Neural progenitor cell (in vitro differentiated cells): Measurements from ENCODE around the gene TBX10. TPM values are rescaled to one million over a fixed set of nuclear protein-coding genes. Genes with fewer than 3 reads are reported as not detected.
"Not testable (repeated sequence)": the region's sequence is repeated elsewhere in the genome, so short reads cannot be mapped to it uniquely, and the experiment has no call there.

Experiments
- DNase-seq: peaks from one replicate; pipeline ENCODE4 v3.0.0-alpha.2; 2016; ENCODE audit warnings: low spot score
- H2AFZ ChIP-seq: fragments of 200-600 bp; sonication (generic); replicated peaks from 2 replicates; pipeline ENCODE4 v1.6.1; 2016; ENCODE audit warnings: antibody characterized with exemption
- H3F3A ChIP-seq: fragments of 200-600 bp; sonication (generic); 2 replicates; pipeline ENCODE4 v1.6.1; 2016; ENCODE audit warnings: antibody characterized with exemption, low read depth
- H3K27ac ChIP-seq: fragments of 200-600 bp; sonication (generic); 2 replicates; pipeline ENCODE4 v1.5.1; 2016; ENCODE audit warnings: mild to moderate bottlenecking
- H3K27me3 ChIP-seq: fragments of 200-600 bp; sonication (generic); 2 replicates; pipeline ENCODE4 v1.6.1; 2016; ENCODE audit warnings: mild to moderate bottlenecking, moderate library complexity
- H3K36me3 ChIP-seq: fragments of 200-600 bp; sonication (generic); 2 replicates; pipeline ENCODE4 v1.5.1; 2016
- H3K4me1 ChIP-seq: fragments of 200-600 bp; sonication (generic); 2 replicates; pipeline ENCODE4 v1.6.1; 2016; ENCODE audit warnings: mixed run types
- H3K4me2 ChIP-seq: fragments of 200-600 bp; sonication (generic); 2 replicates; pipeline ENCODE4 v1.6.1; 2016
- H3K4me3 ChIP-seq: fragments of 200-600 bp; sonication (generic); 2 replicates; pipeline ENCODE4 v1.5.1; 2016
- H3K79me2 ChIP-seq: fragments of 200-600 bp; sonication (generic); 2 replicates; pipeline ENCODE4 v1.6.1; 2016; ENCODE audit warnings: low read depth
- H3K9ac ChIP-seq: fragments of 200-600 bp; sonication (generic); 2 replicates; pipeline ENCODE4 v1.6.1; 2016
- H3K9me3 ChIP-seq: fragments of 200-600 bp; sonication (generic); 2 replicates; pipeline ENCODE4 v1.5.1; 2016; ENCODE audit warnings: low read depth
- H4K20me1 ChIP-seq: fragments of 200-600 bp; sonication (generic); 2 replicates; pipeline ENCODE4 v1.6.1; 2016; ENCODE audit warnings: low read depth
- H3K27ac Mint-ChIP-seq: 3 replicates; pipeline ENCODE4 v1.8.0; 2021; ENCODE audit warnings: mixed read lengths
- H3K27me3 Mint-ChIP-seq: 2 replicates; pipeline ENCODE4 v1.8.0; 2022; ENCODE audit warnings: low read depth, mild to moderate bottlenecking, inconsistent platforms, moderate library complexity, mixed read lengths; ENCODE audit not compliant: insufficient read depth
- H3K36me3 Mint-ChIP-seq: 3 replicates; pipeline ENCODE4 v1.8.0; 2021; ENCODE audit warnings: mixed read lengths
- H3K4me1 Mint-ChIP-seq: 3 replicates; pipeline ENCODE4 v1.8.0; 2021; ENCODE audit warnings: mixed read lengths
- H3K4me3 Mint-ChIP-seq: 3 replicates; pipeline ENCODE4 v1.8.0; 2021; ENCODE audit warnings: mild to moderate bottlenecking, moderate library complexity, mixed read lengths
- H3K9me3 Mint-ChIP-seq: 3 replicates; pipeline ENCODE4 v1.8.0; 2020; ENCODE audit warnings: mixed read lengths
- total RNA-seq: library from RNA; depleted of rRNA; stranded (reverse); fragments of >200 nt; gene quantifications from 2 replicates; pipeline ENCODE4 v1.2.3, GENCODE V29; 2015; ENCODE audit warnings: low replicate concordance

Gene TBX10
- total RNA-seq, 1 donor from 2014 or later, result not detected

- not testable (repeated sequence) for H2AFZ ChIP-seq, H3K9ac ChIP-seq, H3K4me1 ChIP-seq, H3K27ac ChIP-seq, DNase-seq, H3K9me3 ChIP-seq, H3K36me3 ChIP-seq, H3K27ac Mint-ChIP-seq, H3K27me3 ChIP-seq, H3K9me3 Mint-ChIP-seq
- Mint-ChIP-seq H3K4me1 (peaks cover 29% of the 10 kb centered on the region), H3K4me3 (peak overlapping the region; percentile 92), H3K27me3 (peaks cover 30% of the 10 kb centered on the region), H3K36me3 (peaks cover 23% of the 10 kb centered on the region)
- Histone ChIP-seq H3F3A (peaks cover 64% of the 10 kb centered on the region), H3K4me2 (peak overlapping the region; percentile 79), H4K20me1 (peaks cover 25% of the 10 kb centered on the region), H3K4me3 (peak overlapping the region; percentile 76), H3K79me2 (peaks cover 31% of the 10 kb centered on the region)
Observed at GRCh38 chr11:67622905-67623304, 16.7 kb downstream of the TBX10 start.

GRCh38 chr11:67621928-67622327 is 17.6 kb downstream of the TBX10 start:
- not testable (repeated sequence) for H3K9ac ChIP-seq, H3K9me3 Mint-ChIP-seq, H3K27ac ChIP-seq, H3K36me3 ChIP-seq, H2AFZ ChIP-seq, H3K9me3 ChIP-seq, H3K27me3 ChIP-seq, DNase-seq
- H3K4me1 ChIP-seq, result peaks cover 10% of the 10 kb centered on the region
- Mint-ChIP-seq H3K36me3 (peaks cover 21% of the 10 kb centered on the region), H3K27ac (peak overlapping the region; percentile 46), H3K4me3 (peak overlapping the region; percentile 92), H3K27me3 (peaks cover 30% of the 10 kb centered on the region), H3K4me1 (peaks cover 38% of the 10 kb centered on the region)
- H3K4me2 ChIP-seq, result peak overlapping the region; percentile 79
- H3K4me3 ChIP-seq, result peak overlapping the region; percentile 76
- peaks cover 54% of the 10 kb centered on the region for H3F3A ChIP-seq
- peaks cover 25% of the 10 kb centered on the region for H4K20me1 ChIP-seq
- H3K79me2 ChIP-seq, result peaks cover 31% of the 10 kb centered on the region

GRCh38 chr11:67620621-67621020 is 18.9 kb downstream of the TBX10 start:
- not testable (repeated sequence) for H3K27ac ChIP-seq, H2AFZ ChIP-seq, H3K36me3 ChIP-seq, H3K9me3 Mint-ChIP-seq, H3K9me3 ChIP-seq, H3K27me3 ChIP-seq
- H3K4me2 ChIP-seq, result peak overlapping the region; percentile 79
- peaks cover 25% of the 10 kb centered on the region for H4K20me1 ChIP-seq
- peaks cover 16% of the 10 kb centered on the region for H3K4me1 ChIP-seq
- Mint-ChIP-seq H3K27ac (peak overlapping the region; percentile 61), H3K4me3 (peak overlapping the region; percentile 92), H3K36me3 (peaks cover 13% of the 10 kb centered on the region), H3K4me1 (peaks cover 37% of the 10 kb centered on the region), H3K27me3 (peaks cover 29% of the 10 kb centered on the region)
- H3F3A ChIP-seq, result peaks cover 44% of the 10 kb centered on the region
- peak overlapping the region; percentile 76 for H3K4me3 ChIP-seq
- H3K79me2 ChIP-seq, result peaks cover 31% of the 10 kb centered on the region
- H3K9ac ChIP-seq, result peak overlapping the region; percentile 52
- DNase-seq, result peak; percentile 80

GRCh38 chr11:67619683-67620618 is 19.6 kb downstream of the TBX10 start:
- H3K4me2 ChIP-seq, result peak overlapping the region; percentile 79
- Mint-ChIP-seq H3K4me1 (peaks cover 37% of the 10 kb centered on the region), H3K27ac (peak overlapping the region; percentile 61), H3K36me3 (peaks cover 13% of the 10 kb centered on the region), H3K4me3 (peak overlapping the region; percentile 92), H3K27me3 (peaks cover 28% of the 10 kb centered on the region)
- peaks cover 25% of the 10 kb centered on the region for H4K20me1 ChIP-seq
- not testable (repeated sequence) for H3K27me3 ChIP-seq, H3K27ac ChIP-seq, H3K9me3 Mint-ChIP-seq, H3K36me3 ChIP-seq, H2AFZ ChIP-seq, H3K9me3 ChIP-seq
- peaks cover 31% of the 10 kb centered on the region for H3K79me2 ChIP-seq
- peak overlapping the region; percentile 17 for H3K9ac ChIP-seq
- peaks cover 16% of the 10 kb centered on the region for H3K4me1 ChIP-seq
- peaks cover 38% of the 10 kb centered on the region for H3F3A ChIP-seq
- peak overlapping the region; percentile 76 for H3K4me3 ChIP-seq
- DNase-seq, result peak; percentile 74

GRCh38 chr11:67618901-67619659 is 20.5 kb downstream of the TBX10 start:
- Histone ChIP-seq H4K20me1 (peaks cover 25% of the 10 kb centered on the region), H3F3A (peaks cover 35% of the 10 kb centered on the region), H3K4me1 (peaks cover 19% of the 10 kb centered on the region), H3K79me2 (peaks cover 31% of the 10 kb centered on the region), H3K4me3 (peak overlapping the region; percentile 76)
- H3K4me2 ChIP-seq, H3K36me3 ChIP-seq, H2AFZ ChIP-seq, H3K9ac ChIP-seq, H3K9me3 ChIP-seq, H3K27me3 ChIP-seq, H3K9me3 Mint-ChIP-seq, H3K27ac ChIP-seq, H3K36me3 Mint-ChIP-seq, DNase-seq: not testable (repeated sequence)
- Mint-ChIP-seq H3K27me3 (peaks cover 25% of the 10 kb centered on the region), H3K4me1 (peaks cover 43% of the 10 kb centered on the region), H3K4me3 (peak overlapping the region; percentile 92), H3K27ac (peak overlapping the region; percentile 52)
